ENCODE data around the gene LINC01488.

DNA sequence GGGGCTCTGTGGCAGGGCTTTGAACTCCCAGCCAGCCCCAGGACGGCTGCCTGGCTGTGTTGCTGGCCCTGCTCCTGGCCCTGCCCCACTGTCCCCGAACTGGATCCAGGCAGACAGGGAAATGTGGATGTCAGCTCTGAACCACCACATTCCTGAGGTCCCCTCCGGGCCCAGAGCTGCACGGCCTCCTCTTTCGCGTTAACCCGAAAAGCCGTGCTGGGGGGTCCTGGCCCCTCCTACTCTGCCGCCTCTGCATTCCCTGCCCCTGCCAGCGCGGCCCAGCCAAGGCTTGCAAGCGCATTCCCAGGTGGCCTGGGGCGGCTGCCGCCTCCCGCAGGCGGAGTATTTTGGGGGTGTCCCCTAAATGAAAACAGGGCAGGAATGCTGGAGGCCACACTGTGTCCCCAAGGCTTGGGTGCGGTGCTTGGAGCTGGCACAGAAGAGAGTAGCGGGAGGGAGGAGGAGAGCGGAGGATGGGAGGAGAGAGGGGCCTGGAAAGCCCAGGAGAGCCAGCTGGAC, 5.4 kb downstream of the LINC01488 start:
- TF ChIP-seq, protein P1, sequence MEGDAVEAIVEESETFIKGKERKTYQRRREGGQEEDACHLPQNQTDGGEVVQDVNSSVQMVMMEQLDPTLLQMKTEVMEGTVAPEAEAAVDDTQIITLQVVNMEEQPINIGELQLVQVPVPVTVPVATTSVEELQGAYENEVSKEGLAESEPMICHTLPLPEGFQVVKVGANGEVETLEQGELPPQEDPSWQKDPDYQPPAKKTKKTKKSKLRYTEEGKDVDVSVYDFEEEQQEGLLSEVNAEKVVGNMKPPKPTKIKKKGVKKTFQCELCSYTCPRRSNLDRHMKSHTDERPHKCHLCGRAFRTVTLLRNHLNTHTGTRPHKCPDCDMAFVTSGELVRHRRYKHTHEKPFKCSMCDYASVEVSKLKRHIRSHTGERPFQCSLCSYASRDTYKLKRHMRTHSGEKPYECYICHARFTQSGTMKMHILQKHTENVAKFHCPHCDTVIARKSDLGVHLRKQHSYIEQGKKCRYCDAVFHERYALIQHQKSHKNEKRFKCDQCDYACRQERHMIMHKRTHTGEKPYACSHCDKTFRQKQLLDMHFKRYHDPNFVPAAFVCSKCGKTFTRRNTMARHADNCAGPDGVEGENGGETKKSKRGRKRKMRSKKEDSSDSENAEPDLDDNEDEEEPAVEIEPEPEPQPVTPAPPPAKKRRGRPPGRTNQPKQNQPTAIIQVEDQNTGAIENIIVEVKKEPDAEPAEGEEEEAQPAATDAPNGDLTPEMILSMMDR (IDR thresholded peaks at IDR 0.05), result no peak
- TF ChIP-seq POLR2A (IDR thresholded peaks at IDR 0.05), result no peak
- no peak for TF ChIP-seq POLR2AphosphoS5 (IDR thresholded peaks at IDR 0.05)

Measured in prostate gland (tissue), 2 donors.